ENCODE results near the gene LAMC3. TPM values are rescaled to one million over a fixed set of nuclear protein-coding genes. Genes with fewer than 3 reads are reported as not detected.
"Not testable (repeated sequence)": the region's sequence is repeated elsewhere in the genome, so short reads cannot be mapped to it uniquely, and the experiment has no call there.

Gene LAMC3
- total RNA-seq, 1 experiment from 2014 or later: not detected

DNA sequence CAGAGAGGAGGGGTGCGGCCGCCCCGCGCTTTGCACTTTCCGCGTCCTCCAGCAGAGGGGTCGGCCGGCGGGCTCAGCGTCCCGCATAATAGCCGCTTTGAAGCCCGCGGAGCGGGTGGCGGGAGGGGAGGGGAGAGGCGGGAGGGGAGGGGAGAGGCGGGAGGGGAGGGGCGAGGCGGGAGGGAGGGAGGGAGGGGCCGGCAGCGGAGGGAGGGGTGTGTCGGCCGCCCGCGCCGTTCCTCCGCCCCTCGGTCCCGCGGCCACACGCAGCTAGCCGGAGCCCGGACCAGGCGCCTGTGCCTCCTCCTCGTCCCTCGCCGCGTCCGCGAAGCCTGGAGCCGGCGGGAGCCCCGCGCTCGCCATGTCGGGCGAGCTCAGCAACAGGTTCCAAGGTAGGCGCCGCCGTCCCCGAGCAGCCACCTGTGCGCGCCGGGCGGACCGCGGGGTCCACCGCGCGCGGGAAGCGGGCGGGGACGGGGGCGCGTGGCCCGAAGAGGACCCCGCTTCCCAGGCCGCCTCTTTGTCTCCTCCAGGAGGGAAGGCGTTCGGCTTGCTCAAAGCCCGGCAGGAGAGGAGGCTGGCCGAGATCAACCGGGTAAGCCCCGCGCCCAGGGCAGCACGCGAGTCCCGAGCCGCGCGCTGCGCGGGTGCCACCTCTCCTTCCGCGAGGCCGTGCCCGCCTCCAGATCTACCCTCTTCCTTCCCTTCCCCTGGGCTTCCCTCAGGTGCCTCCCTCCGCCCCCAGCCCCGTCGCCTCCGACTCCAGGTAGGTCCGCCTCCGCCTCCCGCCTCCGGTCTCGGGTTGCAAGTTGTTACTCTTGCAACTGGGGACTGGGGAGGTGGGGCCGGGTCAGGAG, 87.5 kb downstream of the LAMC3 start, which contains the start of gene AIF1L:
Gene AIF1L (plus strand): TSS at position 263 of the 857 bp plus-strand sequence. CDS start 99 bp downstream, at position 362.
- DNase-seq (ENCODE audit: low read depth): no peak

DNA sequence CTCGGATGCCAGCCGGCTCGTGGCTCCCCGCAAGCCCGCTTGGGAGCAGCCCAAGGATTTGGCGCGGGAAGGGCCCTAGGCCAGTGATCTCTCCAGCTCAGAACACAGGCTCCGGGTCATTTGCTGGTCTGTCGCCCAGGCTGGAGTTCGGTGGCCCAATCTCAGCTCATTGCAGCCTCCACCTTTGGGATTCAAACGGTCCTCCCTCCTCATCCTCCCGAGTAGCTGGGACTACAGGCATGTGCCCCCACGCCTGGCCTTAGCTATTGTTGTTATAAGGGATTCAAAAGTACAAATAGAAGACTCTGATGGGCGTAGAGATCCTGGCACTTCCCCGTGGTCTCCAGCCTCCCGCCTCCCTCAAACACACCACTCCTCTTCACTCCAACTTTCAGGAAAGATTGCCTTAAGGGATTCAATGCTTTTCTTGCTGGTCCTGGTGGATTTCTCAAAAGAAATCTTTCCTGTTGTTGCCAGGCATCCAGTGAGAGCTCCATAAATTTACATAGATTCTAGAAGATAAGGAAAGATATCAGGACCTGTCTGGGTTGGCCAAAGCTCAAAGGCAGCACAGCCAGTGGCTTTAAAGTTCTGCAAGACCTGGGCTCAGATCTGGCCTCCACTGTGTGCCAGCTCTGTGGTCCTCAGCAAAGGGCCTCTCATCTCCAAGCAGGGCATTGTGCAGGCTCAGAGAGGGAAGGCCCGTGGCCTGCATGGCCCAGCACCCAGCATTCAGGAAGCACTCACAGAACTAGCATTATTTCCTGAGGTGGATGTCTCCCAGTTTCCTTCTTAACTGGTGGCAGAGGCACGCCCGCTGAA, 88.4 kb downstream of the LAMC3 start:
- DNase-seq (ENCODE audit: low read depth): no peak

DNA sequence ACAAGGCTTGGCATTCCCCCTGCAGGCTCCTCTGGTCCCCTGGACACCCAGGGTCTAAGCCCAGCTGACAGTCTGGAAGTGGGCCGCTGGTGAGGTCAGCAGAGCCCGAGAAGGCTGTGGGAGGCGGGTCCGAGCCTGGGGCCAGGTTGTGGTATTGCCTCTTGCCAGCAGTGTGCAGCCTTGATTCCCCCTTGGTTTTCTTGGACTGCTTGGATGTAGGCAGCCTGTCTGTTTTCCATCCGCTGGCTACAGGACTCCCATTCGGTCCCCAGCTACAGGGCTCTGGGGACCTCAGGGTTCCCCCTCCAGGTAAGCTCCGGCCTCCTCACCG, 88.9 kb downstream of the LAMC3 start:
- DNase-seq (ENCODE audit: low read depth): no peak

GRCh38 chr9:131098391-131099101, 89.6 kb downstream of the LAMC3 start:
- no peak for DNase-seq (ENCODE audit: low read depth)

- DNase-seq (ENCODE audit: low read depth): no peak
These were observed 90.2 kb downstream of the LAMC3 start for GRCh38 chr9:131099102-131099606.

DNA sequence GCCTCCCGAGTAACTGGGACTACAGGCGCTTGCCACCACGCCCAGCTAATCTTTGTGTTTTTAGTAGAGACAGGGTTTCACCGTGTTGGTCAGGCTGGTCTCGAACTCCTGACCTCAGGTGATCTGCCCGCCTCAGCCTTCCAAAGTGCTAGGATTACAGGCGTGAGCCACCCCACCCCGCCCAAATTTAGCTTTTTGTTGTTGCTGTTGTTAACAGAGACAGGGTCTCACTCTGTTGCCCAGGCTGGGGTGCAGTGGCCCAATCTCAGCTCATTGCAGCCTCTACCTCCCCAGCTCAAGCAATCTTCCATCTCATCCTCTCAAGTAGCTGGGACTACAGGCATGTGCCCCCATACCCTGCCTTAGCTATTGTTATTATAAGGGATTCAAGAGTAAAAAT, 90.9 kb downstream of the LAMC3 start:
- DNase-seq (ENCODE audit: low read depth): not testable (repeated sequence)

GRCh38 chr9:131100445-131100844, 91.5 kb downstream of the LAMC3 start:
- DNase-seq (ENCODE audit: low read depth): no peak

DNA sequence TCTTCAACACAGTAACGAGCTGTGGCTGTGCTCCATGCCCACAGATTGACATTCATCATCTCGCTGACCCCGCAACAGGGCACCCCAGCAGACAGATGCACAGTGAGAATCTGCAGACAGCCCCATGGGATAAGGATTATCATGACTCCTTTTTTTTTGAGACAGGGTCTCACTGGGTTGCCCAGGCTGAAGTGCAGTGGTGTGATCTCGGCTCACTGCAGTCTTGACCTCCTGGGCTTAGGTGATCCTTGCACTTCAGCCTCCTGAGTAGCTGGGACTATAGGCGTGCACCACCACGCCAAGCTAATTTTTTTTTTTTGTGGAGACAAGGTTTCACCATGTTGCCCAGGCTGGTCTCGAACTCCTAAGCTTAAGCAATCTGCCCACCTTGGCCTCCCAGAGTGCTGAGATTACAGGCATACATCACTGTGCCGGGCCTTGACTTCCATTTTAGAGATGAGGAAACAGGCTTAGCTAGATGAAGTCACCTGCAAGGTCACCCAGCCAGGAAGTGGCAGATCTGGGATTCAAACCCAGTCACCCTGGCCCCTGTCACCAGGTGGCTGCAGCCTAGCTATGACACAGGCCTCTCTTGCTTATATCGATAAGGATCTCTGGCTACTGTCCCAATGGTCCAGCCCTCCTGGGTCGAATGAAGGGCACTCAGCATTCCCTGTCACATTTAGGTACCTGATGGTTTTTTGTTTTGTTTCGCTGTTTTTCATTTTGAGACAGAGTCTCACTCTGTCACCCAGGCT, 92.4 kb downstream of the LAMC3 start:
- DNase-seq (ENCODE audit: low read depth): no peak

- DNase-seq (ENCODE audit: low read depth): no peak
These were observed 94.0 kb downstream of the LAMC3 start for GRCh38 chr9:131103024-131103423.

- no peak for DNase-seq (ENCODE audit: low read depth)
These were observed 94.6 kb downstream of the LAMC3 start for GRCh38 chr9:131103535-131103934.

DNA sequence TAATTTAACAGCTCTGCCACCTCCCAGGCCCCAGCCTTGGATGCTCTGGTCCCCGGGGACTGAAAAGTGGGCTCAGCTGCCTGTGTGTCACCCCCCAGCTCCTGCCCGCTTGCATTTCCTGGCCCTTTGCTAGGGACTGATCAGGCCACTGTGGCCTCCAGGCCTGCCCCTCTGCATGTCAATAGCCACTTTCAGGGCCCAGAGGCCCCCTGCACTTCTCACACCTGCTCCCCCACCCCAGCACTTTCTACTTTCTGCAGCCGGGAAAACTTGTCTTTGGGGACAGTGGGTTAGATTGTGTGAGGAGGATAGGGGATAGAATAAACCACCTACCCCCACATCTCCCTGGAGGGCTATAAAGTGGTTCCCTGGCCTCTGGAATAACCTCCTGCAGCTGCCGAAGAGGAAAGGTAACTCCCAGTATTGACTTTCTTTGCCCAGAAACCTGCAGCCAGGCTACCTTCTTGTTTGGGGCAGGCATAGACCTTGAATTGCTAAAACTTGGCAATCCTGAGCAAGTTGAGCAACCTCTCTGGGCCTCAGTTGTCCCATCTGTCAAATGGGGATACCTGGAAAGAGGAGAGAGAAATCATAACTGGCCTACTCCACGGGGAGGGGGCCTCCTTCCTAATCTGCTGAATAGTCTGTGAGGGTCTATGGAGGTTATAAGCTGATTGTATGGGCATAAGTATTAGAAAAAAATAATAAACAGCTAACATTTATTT, 95.2 kb downstream of the LAMC3 start:
- no peak for DNase-seq (ENCODE audit: low read depth)

DNA sequence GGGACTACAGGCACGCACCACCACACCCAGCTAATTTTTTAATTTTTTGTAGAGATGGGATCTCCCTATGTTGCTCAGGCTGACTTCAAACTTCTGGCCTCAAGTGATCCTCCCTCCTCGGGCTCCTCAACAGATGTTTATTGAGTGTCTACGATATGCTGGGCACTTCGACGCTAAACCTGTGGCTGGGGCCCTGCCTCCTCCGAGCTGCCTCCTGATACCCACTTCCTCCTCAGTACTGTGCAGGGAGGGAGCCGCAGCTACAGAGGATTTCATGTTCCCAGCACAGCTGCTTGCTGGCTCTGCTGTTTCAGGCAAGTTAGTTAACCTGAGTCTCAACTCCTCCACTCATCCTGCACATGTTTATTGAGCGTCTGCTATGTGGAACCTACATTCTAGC, 97.0 kb downstream of the LAMC3 start:
- no peak for DNase-seq (ENCODE audit: low read depth)

GRCh38 chr9:131107760-131108159, 98.8 kb downstream of the LAMC3 start:
- DNase-seq (ENCODE audit: low read depth): no peak

DNA sequence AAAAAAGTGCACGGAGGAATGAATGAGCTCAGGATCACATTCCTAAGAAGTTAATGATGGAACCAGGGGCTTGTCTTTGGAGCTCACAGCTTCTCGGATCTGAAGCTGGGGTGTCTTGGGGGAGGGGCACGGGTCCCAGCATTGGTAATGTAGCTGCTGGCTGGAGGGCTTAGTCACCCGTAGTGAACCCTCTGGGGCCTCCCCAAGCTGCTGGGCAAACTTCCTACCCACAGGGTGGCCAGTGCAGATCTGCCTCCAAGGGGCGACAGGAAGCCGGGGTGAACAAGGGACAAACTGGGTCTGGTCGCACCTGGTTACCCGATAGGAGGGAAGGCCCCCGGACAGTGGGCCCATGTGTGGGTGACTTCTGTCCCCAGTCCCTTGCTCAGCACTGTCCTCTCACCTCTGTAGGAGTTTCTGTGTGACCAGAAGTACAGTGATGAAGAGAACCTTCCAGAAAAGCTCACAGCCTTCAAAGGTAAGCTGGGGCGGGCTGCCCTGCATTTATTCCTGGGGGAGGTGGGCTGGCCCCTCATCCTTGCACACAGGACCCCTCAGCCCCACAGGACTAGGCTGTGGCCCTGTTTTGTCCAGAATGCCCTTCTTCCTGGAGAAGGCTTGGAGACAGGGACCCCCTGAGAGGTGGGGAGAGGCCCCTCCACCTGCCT, 102.3 kb downstream of the LAMC3 start:
- DNase-seq (ENCODE audit: low read depth): no peak

DNA sequence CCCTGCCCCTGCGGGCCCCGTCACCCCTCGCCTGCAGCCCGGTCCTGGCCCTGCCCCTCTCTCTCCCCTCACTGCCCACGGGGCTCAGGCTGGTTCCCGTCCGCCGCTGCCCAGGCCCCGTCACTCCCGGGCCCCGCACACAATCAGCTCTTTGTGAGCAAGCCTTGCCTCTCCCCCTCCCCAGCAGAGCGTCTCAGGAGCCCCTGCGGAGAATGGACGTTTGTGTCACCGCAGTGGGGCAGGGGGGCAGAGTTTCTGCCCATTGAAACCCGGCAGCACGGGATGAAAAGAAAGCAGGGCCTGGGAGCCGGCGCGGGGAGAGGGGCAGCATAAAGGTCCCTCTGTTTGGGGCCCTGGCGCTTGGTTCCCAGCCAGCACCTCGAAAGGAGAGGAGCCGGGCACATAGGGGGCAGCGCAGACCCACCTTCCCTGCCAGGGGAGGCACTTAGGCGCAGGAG, 102.9 kb downstream of the LAMC3 start:
- no peak for DNase-seq (ENCODE audit: low read depth)

- DNase-seq (ENCODE audit: low read depth): no peak
These were observed 103.6 kb downstream of the LAMC3 start for GRCh38 chr9:131112374-131113154.

- no peak for DNase-seq (ENCODE audit: low read depth)
These were observed 104.7 kb downstream of the LAMC3 start for GRCh38 chr9:131113655-131114054.

GRCh38 chr9:131114084-131114535, 105.1 kb downstream of the LAMC3 start:
- no peak for DNase-seq (ENCODE audit: low read depth)

GRCh38 chr9:131115360-131115742, 106.4 kb downstream of the LAMC3 start:
- not testable (repeated sequence) for DNase-seq (ENCODE audit: low read depth)
